ENCODE results near the gene FNDC11. TPM values are rescaled to one million over a fixed set of nuclear protein-coding genes. Genes with fewer than 3 reads are reported as not detected.

Gene FNDC11
- total and polyA plus RNA-seq, 3 donors from 2014 or later = 85.4 to 147 (median 121) TPM

DNA sequence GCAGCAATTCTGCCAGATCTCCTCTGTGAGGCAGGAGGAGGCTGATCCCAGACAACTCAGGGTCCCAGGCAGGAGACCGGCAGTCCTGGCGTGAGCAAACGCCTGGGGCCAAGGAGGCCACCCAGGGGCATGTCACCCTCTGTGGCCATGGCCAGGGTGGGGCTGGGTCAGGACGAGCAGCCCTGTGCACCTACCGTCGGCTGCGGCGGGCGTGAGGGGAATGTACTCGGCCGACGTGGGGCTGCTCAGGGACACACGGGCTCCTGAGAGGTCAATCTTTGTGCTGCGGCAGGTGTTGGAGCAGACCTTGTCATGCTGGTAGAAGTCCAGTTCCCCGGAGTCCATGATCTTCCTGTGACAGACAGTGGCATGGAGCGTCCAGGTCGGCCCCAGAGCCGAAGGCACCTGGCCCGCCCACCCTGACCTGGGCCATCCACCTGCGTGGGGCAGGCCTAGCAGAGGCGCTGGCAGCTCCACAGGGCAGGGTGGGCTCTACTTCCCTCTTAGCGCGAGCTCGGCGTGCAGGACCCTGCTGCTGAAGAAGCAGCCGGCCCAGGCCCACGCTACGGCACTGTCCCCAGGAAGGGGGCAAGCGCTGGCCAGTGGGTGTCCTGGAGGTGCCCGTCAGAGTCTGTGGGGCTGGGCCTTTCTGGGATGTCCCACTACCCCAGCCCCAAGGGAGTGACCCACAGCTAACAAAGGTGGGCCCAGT lies 41.6 kb downstream of the FNDC11 start:
- WGBS, 2 donors = 86 to 96% methylated on average over 5 to 25 of the region's 30 CpGs
- no peak overlapping the region for H3K27ac ChIP-seq
- no peaks in the 10 kb centered on the region for H3K36me3 ChIP-seq (ENCODE audit: low read depth, missing control alignments)
- no peaks in the 10 kb centered on the region for H3K27me3 ChIP-seq
- TF ChIP-seq, protein P1, sequence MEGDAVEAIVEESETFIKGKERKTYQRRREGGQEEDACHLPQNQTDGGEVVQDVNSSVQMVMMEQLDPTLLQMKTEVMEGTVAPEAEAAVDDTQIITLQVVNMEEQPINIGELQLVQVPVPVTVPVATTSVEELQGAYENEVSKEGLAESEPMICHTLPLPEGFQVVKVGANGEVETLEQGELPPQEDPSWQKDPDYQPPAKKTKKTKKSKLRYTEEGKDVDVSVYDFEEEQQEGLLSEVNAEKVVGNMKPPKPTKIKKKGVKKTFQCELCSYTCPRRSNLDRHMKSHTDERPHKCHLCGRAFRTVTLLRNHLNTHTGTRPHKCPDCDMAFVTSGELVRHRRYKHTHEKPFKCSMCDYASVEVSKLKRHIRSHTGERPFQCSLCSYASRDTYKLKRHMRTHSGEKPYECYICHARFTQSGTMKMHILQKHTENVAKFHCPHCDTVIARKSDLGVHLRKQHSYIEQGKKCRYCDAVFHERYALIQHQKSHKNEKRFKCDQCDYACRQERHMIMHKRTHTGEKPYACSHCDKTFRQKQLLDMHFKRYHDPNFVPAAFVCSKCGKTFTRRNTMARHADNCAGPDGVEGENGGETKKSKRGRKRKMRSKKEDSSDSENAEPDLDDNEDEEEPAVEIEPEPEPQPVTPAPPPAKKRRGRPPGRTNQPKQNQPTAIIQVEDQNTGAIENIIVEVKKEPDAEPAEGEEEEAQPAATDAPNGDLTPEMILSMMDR (IDR thresholded peaks at IDR 0.05) = no peak
- TF ChIP-seq POLR2A (IDR thresholded peaks at IDR 0.05) = no peak
- intact Hi-C loops (cut with DNase I; ENCODE audit: low total_unique reads) = no loop called here
- DNase-seq = no peak
- H3K9me3 ChIP-seq = no peaks in the 10 kb centered on the region
- no peaks in the 10 kb centered on the region for H3K4me1 ChIP-seq
- H3K4me3 ChIP-seq = no peak overlapping the region

DNA sequence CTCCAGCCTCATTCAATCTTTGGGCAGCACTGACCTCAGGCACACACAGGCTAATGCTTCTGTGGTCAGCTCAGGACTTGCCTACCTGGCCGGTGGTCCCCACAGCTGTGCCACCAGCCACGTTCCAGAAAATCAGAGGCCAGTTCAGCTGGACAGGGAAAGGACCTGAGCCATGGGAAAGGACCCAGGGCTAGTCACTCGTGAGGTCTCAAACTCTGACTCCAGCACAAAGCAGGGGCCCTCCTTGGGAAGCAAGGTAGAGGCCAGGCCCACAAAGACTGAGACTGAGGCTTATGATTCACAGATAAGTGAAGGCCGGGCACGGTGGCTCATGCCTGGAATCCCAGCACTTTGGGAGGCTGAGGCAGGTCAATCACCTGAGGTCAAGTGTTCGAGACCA lies 42.5 kb downstream of the FNDC11 start:
- no peak for TF ChIP-seq POLR2A (IDR thresholded peaks at IDR 0.05)
- TF ChIP-seq, protein P1 (IDR thresholded peaks at IDR 0.05) = no peak
- intact Hi-C loops (cut with DNase I; ENCODE audit: low total_unique reads) = no loop called here
- no peaks in the 10 kb centered on the region for H3K36me3 ChIP-seq (ENCODE audit: low read depth, missing control alignments)

DNA sequence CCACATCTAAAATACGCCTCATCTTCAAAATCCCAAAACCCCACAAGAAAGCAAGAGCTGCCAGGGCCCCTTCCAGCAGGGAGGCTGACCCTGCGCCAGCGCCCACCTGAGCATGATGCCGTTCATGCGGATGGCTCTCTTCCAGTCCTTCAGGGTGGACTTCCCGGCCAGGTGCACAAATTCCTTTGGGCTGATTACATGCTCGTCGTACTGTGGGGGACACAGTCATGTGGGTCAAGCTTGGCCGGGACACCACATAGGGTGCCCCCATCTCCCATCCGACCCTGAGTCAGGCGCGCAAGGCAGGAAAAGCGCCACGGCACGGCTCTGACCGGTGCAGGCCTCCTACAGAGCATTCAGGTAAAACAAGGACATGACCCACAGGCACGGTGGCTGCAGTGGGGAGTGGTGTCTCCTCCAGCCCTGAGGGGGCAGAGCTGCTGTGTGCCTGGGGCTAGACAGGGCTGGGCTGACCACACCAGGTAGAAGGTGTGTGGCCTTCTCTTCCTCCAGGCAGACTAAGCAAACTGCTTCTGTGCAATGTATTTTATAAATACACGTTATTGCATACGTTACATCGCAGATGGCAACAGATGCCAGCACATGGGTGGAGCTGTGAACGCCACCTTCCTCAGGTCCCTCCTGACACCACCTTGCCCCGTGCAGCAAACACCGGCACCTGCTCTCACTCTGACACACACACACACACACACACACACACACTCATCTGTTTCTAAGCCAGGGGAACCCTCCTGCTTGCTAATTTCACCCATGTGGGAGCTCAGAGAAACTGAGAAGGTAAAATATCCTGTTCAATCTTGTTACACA lies 43.9 kb downstream of the FNDC11 start:
- H3K36me3 ChIP-seq (ENCODE audit: low read depth, missing control alignments) = no peaks in the 10 kb centered on the region
- H3K27ac ChIP-seq = no peak overlapping the region
- H3K27me3 ChIP-seq = no peaks in the 10 kb centered on the region
- 88 to 96% methylated on average over 8 to 23 of the region's 23 CpGs for WGBS, 2 donors
- H3K4me3 ChIP-seq = no peak overlapping the region
- H3K4me1 ChIP-seq = no peaks in the 10 kb centered on the region
- intact Hi-C loops (cut with DNase I; ENCODE audit: low total_unique reads) = no loop called here
- H3K9me3 ChIP-seq = no peaks in the 10 kb centered on the region
- TF ChIP-seq, protein P1 (IDR thresholded peaks at IDR 0.05) = no peak
- no peak for TF ChIP-seq POLR2A (IDR thresholded peaks at IDR 0.05)
- DNase-seq = no peak

More for the DNA sequence above, 42.5 kb downstream of the FNDC11 start:
- Histone ChIP-seq H3K27ac (no peak overlapping the region), H3K27me3 (no peaks in the 10 kb centered on the region), H3K4me3 (no peak overlapping the region), H3K4me1 (no peaks in the 10 kb centered on the region), H3K9me3 (no peaks in the 10 kb centered on the region)
- no peak for DNase-seq
- WGBS, 2 donors = 85 to 89% methylated on average over 4 to 6 of the region's 6 CpGs

DNA sequence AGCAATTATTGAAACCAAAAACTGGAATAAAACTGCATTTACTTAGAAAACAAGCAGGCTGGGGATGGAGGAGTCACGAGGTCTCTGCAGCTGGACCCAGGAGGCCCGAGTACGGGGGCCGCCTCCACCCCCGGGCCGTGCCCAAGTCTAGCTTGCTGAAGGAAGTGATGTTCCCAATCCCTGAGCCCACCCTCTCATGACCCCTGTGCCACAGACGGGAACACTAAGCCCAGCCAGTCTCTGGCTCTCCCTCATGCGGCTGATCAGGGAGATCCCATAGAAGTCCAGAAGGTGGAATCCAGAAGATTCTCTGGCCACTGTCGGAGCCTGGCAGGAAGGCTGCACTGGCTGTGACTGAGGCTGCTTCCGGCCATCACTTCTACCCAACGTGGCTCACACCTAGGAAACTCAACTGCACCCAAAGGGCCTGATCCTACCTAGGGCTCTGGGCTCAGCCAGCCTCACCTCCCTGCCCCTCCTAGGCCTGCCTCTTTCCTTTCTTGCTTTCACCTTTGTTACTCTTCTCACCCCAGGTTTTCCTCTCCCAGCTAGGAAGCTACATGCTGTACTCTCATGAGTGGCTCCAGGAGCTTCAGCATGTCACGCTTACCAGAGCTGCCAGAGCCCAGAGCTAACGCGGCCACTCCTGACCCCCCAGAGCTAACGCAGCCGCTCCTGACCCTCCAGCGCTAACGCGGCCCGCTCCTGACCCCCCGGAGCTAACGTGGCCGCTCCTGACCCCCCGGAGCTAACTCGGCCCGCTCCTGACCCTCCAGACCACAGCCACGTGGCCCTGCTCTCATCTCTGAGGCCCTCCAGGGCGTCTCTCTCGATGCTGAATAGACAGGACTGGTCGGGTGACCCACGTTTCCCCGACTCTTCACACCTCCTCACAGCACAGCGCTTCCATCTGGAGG lies 44.8 kb downstream of the FNDC11 start:
- WGBS, 2 donors = 85 to 90% methylated on average over 23 to 33 of the region's 33 CpGs

More for the DNA sequence above, 44.8 kb downstream of the FNDC11 start:
- Histone ChIP-seq H3K4me3 (no peak overlapping the region), H3K27me3 (no peaks in the 10 kb centered on the region), H3K9me3 (no peaks in the 10 kb centered on the region), H3K36me3 (ENCODE audit: low read depth, missing control alignments) (no peaks in the 10 kb centered on the region), H3K4me1 (no peaks in the 10 kb centered on the region), H3K27ac (no peak overlapping the region)
- no peak for DNase-seq
- intact Hi-C loops (cut with DNase I; ENCODE audit: low total_unique reads) = no loop called here
- TF ChIP-seq, protein P1 (IDR thresholded peaks at IDR 0.05) = no peak
- no peak for TF ChIP-seq POLR2A (IDR thresholded peaks at IDR 0.05)
